ENCODE data around the gene CRB3. TPM values are rescaled to one million over a fixed set of nuclear protein-coding genes. Genes with fewer than 3 reads are reported as not detected.

The CRB3 gene
- total RNA-seq, 1 experiment from 2014 or later, result 29.9 TPM

GRCh38 chr19:6450166-6450565 is 13.9 kb upstream of the CRB3 start:
- ChIA-PET CTCF (no interaction called here), POLR2A (no interaction called here)
- TF ChIP-seq KAT7 (CRISPR knock-in tag; IDR thresholded peaks at IDR 0.05; ENCODE audit: borderline replicate concordance), result no peak
- TF ChIP-seq IRF2 (CRISPR knock-in tag; IDR thresholded peaks at IDR 0.05; ENCODE audit: borderline replicate concordance, low read depth), result no peak
- no peak for TF ChIP-seq ESRRA (CRISPR knock-in tag; IDR thresholded peaks at IDR 0.05; ENCODE audit: borderline replicate concordance)
- no peak for TF ChIP-seq MYBL2 (CRISPR knock-in tag; IDR thresholded peaks at IDR 0.05)
- TF ChIP-seq, protein P1, sequence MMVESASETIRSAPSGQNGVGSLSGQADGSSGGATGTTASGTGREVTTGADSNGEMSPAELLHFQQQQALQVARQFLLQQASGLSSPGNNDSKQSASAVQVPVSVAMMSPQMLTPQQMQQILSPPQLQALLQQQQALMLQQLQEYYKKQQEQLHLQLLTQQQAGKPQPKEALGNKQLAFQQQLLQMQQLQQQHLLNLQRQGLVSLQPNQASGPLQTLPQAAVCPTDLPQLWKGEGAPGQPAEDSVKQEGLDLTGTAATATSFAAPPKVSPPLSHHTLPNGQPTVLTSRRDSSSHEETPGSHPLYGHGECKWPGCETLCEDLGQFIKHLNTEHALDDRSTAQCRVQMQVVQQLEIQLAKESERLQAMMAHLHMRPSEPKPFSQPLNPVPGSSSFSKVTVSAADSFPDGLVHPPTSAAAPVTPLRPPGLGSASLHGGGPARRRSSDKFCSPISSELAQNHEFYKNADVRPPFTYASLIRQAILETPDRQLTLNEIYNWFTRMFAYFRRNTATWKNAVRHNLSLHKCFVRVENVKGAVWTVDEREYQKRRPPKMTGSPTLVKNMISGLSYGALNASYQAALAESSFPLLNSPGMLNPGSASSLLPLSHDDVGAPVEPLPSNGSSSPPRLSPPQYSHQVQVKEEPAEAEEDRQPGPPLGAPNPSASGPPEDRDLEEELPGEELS (CRISPR knock-in tag; IDR thresholded peaks at IDR 0.05), result no peak
- TF ChIP-seq CTCF (IDR thresholded peaks at IDR 0.05), result no peak
- TF ChIP-seq E2F5 (CRISPR knock-in tag; IDR thresholded peaks at IDR 0.05), result no peak
- TF ChIP-seq NFYB (CRISPR knock-in tag; conservative IDR thresholded peaks at IDR 0.05; ENCODE audit: low read depth), result no peak
- TF ChIP-seq, protein P2, sequence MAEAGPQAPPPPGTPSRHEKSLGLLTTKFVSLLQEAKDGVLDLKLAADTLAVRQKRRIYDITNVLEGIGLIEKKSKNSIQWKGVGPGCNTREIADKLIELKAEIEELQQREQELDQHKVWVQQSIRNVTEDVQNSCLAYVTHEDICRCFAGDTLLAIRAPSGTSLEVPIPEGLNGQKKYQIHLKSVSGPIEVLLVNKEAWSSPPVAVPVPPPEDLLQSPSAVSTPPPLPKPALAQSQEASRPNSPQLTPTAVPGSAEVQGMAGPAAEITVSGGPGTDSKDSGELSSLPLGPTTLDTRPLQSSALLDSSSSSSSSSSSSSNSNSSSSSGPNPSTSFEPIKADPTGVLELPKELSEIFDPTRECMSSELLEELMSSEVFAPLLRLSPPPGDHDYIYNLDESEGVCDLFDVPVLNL (CRISPR knock-in tag; IDR thresholded peaks at IDR 0.05; ENCODE audit: borderline replicate concordance, low read depth), result no peak
- TF ChIP-seq SP1 (CRISPR knock-in tag; conservative IDR thresholded peaks at IDR 0.05), result no peak
- TF ChIP-seq RELA (CRISPR knock-in tag; IDR thresholded peaks at IDR 0.05; ENCODE audit: borderline replicate concordance), result no peak
- no peak for TF ChIP-seq FOXP1 (CRISPR knock-in tag; IDR thresholded peaks at IDR 0.05; ENCODE audit: borderline replicate concordance)
- TF ChIP-seq ZNF671 (CRISPR knock-in tag; IDR thresholded peaks at IDR 0.05), result no peak
- no peak for TF ChIP-seq ZNF232 (CRISPR knock-in tag; IDR thresholded peaks at IDR 0.05)
- TF ChIP-seq CBFB (CRISPR knock-in tag; IDR thresholded peaks at IDR 0.05; ENCODE audit: low read depth), result no peak
- TF ChIP-seq ATF6 (CRISPR knock-in tag; IDR thresholded peaks at IDR 0.05), result no peak
- no peak for TF ChIP-seq ZNF423 (CRISPR knock-in tag; IDR thresholded peaks at IDR 0.05)
- TF ChIP-seq SOX15 (CRISPR knock-in tag; IDR thresholded peaks at IDR 0.05), result no peak
- TF ChIP-seq AFF4 (CRISPR knock-in tag; IDR thresholded peaks at IDR 0.05; ENCODE audit: borderline replicate concordance), result no peak
- no peak for TF ChIP-seq PRRX2 (CRISPR knock-in tag; IDR thresholded peaks at IDR 0.05)
- Mint-ChIP-seq H3K4me1 (no peaks in the 10 kb centered on the region), H3K9me3 (peaks cover 16% of the 10 kb centered on the region), H3K27ac (no peak overlapping the region), H3K27me3 (ENCODE audit: low read depth) (no peaks in the 10 kb centered on the region), H3K4me3 (no peak overlapping the region), H3K36me3 (peaks cover 44% of the 10 kb centered on the region)
- no peak for ATAC-seq
- DNase-seq (ENCODE audit: low spot score), result no peak
